Activated naive CD8-positive, alpha-beta T cell (primary cell): ENCODE measurements around the gene PIWIL4.

Experiments used
- H3K27ac Mint-ChIP-seq: one replicate; pipeline ENCODE4 v1.8.0; 2021; ENCODE audit warnings: mixed read lengths
- H3K27me3 Mint-ChIP-seq: one replicate; pipeline ENCODE4 v1.8.0; 2021; ENCODE audit warnings: mixed read lengths
- H3K36me3 Mint-ChIP-seq: one replicate; pipeline ENCODE4 v1.8.0; 2021; ENCODE audit warnings: mixed read lengths
- H3K4me1 Mint-ChIP-seq: one replicate; pipeline ENCODE4 v1.8.0; 2021; ENCODE audit warnings: low read depth, mixed read lengths
- H3K4me3 Mint-ChIP-seq: one replicate; pipeline ENCODE4 v1.8.0; 2021; ENCODE audit warnings: mild to moderate bottlenecking, mixed read lengths
- H3K9me3 Mint-ChIP-seq: one replicate; pipeline ENCODE4 v1.8.0; 2021; ENCODE audit warnings: low read depth, mixed read lengths

Gene PIWIL4

DNA sequence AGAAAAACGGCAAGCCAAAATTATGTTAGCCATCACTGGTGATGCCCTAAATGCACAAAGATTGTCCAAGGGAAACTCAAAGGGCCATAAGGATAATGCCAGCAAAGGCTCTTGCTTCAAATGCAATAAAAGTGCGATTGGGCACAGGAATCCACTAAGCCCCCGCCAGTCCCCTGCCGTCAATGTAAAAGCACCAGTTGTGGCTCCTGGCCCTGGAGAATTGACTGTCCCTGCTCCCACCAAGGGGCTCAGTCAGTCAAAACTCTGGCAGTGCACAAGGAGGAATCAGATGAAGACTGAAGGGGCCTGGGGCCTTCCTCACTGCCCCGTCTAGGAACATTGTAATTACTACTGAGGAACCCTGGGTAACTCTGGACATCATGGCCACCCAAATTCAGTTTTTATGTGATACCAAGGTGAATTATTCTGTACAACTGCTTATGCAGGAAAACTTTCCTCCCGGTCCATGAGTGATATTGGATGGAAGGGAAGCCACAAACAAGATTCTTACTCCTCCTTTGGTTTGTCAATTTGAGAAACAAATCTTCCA lies 85.6 kb downstream of the PIWIL4 start:
- no peaks in the 10 kb centered on the region for H3K36me3 Mint-ChIP-seq
- no peaks in the 10 kb centered on the region for H3K4me1 Mint-ChIP-seq
- no peak overlapping the region for H3K4me3 Mint-ChIP-seq
- H3K27ac Mint-ChIP-seq, result no peak overlapping the region
- H3K9me3 Mint-ChIP-seq, result no peaks in the 10 kb centered on the region
- no peaks in the 10 kb centered on the region for H3K27me3 Mint-ChIP-seq

DNA sequence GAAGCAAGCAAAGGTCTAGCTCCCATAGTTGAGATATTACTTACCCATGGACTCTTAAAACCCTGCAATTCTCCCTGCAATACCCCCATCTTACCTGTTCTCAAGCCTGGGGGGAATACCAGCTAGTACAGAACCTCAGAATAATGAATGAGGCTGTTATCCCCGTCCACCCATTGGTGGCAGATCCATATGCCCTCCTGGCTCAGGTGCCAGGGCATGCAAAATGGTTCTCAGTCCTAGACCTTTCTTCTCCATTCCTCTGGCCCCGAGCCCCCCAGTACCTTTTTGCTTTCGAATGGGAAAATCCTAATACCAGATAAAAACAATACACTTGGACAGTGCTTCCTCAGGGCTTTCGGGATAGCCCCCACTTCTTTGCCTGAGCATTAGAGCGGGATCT lies 86.4 kb downstream of the PIWIL4 start:
- Mint-ChIP-seq H3K4me1 (no peaks in the 10 kb centered on the region), H3K36me3 (no peaks in the 10 kb centered on the region), H3K4me3 (no peak overlapping the region), H3K27me3 (no peaks in the 10 kb centered on the region), H3K27ac (no peak overlapping the region), H3K9me3 (no peaks in the 10 kb centered on the region)

DNA sequence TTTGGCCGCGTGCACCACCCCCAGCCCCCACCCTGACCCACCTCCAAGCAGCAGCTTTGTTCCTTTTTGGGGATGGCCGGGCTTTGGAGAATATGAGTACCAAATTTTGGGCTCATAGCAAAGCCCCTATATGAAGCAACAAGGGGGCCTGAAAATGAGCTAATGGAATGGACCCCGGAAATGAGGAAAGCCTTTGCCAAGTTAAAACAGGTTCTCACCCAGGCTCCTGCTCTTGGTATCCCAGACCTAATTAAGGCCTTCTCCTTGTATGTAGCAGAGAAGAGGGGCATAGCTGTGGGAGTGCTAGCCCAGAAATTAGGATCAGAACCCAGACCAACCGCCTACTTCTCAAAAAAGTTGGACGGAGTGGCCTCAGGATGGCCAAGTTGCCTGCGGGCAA lies 87.0 kb downstream of the PIWIL4 start:
- Mint-ChIP-seq H3K36me3 (no peaks in the 10 kb centered on the region), H3K4me3 (no peak overlapping the region), H3K4me1 (no peaks in the 10 kb centered on the region), H3K27me3 (peaks cover 2% of the 10 kb centered on the region), H3K9me3 (no peaks in the 10 kb centered on the region), H3K27ac (no peak overlapping the region)

DNA sequence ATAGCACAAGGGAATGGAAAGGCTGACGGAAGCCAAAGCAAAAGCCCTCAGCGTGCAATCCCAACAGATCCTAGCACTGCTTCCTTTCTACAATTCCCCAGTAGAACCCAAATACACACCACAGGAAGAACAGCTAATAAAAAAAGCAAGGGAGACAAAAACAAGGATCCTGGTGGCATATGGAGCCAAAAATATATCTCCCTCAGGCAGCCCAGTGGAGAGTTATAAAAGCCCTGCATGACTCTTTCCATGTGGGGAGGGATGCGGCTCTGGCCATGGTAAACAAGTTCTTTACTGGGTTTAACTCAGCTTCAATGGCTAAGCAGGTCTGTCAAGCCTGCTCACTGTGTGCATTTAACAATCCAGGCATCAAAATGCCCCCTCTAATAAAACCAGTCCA lies 88.1 kb downstream of the PIWIL4 start:
- H3K27ac Mint-ChIP-seq, result no peak overlapping the region
- H3K4me3 Mint-ChIP-seq, result no peak overlapping the region
- H3K27me3 Mint-ChIP-seq, result peaks cover 2% of the 10 kb centered on the region
- no peaks in the 10 kb centered on the region for H3K36me3 Mint-ChIP-seq
- H3K9me3 Mint-ChIP-seq, result no peaks in the 10 kb centered on the region
- H3K4me1 Mint-ChIP-seq, result no peaks in the 10 kb centered on the region

DNA sequence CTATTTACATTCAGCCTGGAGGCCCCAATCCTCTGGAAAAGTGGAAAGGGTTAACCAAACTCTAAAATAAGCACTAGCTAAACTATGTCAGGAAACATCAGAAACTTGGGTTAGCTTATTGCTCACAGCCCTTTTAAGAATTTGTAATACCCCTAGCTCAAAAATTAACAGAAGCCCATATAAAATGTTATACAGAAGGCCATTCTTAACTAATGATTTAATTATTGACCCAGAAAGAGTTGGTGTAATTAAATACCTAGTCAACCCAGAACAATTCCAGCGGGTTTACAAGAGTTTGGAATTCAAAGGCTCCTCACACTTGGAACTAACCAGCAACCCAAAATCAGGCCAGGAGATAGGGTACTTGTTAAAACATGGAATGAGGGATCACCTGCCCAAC lies 88.8 kb downstream of the PIWIL4 start:
- Mint-ChIP-seq H3K36me3 (no peaks in the 10 kb centered on the region), H3K27ac (no peak overlapping the region), H3K27me3 (peaks cover 2% of the 10 kb centered on the region), H3K9me3 (no peaks in the 10 kb centered on the region), H3K4me3 (no peak overlapping the region), H3K4me1 (no peaks in the 10 kb centered on the region)

DNA sequence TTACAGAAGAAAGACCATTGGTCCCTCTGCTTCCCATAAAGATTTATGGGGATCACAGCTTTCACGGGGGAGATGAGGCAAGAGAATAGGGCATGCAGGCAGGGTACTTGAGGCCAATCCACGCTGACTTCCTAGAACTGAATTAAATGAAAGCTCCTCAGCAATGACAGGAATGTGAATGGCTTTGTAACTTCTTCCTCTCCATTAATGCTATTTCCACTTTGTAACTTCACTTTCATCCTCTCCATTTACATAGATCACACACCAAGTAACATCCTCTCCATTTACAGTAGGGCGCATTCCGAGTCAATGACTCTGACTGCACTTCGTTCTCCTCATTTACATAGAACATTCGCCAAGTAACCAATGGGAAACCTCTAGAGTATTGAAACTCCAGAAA lies 89.8 kb downstream of the PIWIL4 start:
- H3K9me3 Mint-ChIP-seq, result no peaks in the 10 kb centered on the region
- H3K4me3 Mint-ChIP-seq, result no peak overlapping the region
- H3K36me3 Mint-ChIP-seq, result no peaks in the 10 kb centered on the region
- H3K4me1 Mint-ChIP-seq, result peaks cover 5% of the 10 kb centered on the region
- H3K27me3 Mint-ChIP-seq, result peaks cover 5% of the 10 kb centered on the region
- H3K27ac Mint-ChIP-seq, result no peak overlapping the region

DNA sequence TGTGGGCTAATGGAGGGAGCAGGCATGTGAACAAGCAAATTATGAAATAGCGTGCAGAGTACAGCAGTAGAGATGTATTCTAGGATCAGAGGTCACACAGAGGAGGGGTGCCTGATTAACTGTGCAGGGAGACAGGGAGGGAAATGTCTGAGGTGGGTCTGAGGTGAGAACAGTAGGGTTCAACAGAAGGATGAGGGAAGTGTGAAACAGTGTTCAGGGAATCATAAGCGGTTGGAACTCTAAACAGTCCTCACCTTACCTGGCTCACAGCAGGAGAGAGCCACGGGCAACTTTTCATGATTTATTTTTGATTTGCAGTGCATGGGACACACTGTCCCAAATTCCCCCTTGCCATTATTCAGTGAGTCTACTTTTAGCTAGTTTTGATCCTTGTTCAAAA lies 90.5 kb downstream of the PIWIL4 start:
- Mint-ChIP-seq H3K4me1 (peaks cover 5% of the 10 kb centered on the region), H3K4me3 (no peak overlapping the region), H3K27me3 (peaks cover 5% of the 10 kb centered on the region), H3K27ac (no peak overlapping the region), H3K36me3 (no peaks in the 10 kb centered on the region), H3K9me3 (no peaks in the 10 kb centered on the region)

DNA sequence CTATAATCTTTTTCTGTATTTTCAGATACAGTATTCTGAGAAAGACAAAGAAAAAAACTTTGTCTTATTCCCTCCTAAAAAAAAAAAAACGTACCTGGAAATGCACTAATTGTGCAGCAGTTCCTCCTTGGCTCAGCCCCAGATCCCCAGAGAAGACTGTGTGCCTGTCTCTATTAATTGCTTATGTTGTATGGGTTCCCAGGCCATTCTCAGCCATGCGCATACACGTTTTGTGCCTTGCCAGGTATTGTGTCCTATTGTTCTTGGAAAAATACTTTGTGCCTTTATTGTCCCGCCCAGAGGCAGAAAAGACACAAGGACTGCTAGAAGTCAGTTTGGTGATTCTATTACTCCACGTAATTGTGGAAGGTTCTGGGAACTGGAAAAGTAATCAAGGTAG lies 91.2 kb downstream of the PIWIL4 start:
- H3K36me3 Mint-ChIP-seq, result no peaks in the 10 kb centered on the region
- H3K4me3 Mint-ChIP-seq, result no peak overlapping the region
- H3K27me3 Mint-ChIP-seq, result peaks cover 5% of the 10 kb centered on the region
- no peaks in the 10 kb centered on the region for H3K9me3 Mint-ChIP-seq
- H3K27ac Mint-ChIP-seq, result no peak overlapping the region
- peaks cover 5% of the 10 kb centered on the region for H3K4me1 Mint-ChIP-seq

DNA sequence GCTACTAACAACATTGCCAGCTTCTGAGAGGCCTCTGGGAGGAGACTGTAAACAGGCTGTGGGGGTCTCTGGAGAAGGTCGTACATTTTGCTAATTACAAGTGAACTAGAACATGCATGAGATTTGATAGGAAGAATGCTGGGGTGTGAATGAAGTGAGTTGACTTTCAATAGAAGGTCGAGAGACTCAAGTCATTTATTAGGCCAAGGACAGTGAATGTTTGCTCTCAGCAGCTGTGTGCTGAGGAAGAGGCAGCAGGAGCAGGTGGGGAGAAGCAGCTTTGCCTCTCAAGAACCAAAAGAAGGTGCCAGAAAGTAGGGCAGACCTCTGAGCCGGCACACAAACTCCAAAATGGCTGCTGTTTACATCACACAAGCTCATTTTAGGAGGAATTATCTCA lies 91.7 kb downstream of the PIWIL4 start:
- H3K4me3 Mint-ChIP-seq, result no peak overlapping the region
- H3K4me1 Mint-ChIP-seq, result peaks cover 5% of the 10 kb centered on the region
- no peak overlapping the region for H3K27ac Mint-ChIP-seq
- no peaks in the 10 kb centered on the region for H3K9me3 Mint-ChIP-seq
- H3K36me3 Mint-ChIP-seq, result no peaks in the 10 kb centered on the region
- peaks cover 5% of the 10 kb centered on the region for H3K27me3 Mint-ChIP-seq

DNA sequence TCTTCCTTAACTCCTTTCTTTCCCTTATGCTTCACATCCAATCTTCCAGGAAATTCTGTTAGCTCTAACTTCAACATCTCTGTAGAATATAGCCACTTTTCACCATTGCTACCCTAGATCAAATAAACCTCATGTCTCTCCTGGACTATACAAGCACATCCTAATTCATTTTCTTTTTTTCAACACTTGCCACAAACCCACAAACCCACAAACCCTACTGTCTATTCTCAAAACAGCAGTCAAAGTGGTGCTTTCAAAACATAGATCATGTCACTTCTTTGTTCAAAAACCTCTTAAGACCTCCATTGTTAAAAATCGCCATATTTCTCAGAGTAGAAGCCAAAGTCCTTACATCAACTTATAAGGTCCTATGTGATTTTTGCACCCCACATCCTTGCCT lies 94.3 kb downstream of the PIWIL4 start:
- no peak overlapping the region for H3K27ac Mint-ChIP-seq
- peaks cover 5% of the 10 kb centered on the region for H3K4me1 Mint-ChIP-seq
- no peaks in the 10 kb centered on the region for H3K36me3 Mint-ChIP-seq
- no peaks in the 10 kb centered on the region for H3K9me3 Mint-ChIP-seq
- no peak overlapping the region for H3K4me3 Mint-ChIP-seq
- peaks cover 7% of the 10 kb centered on the region for H3K27me3 Mint-ChIP-seq

DNA sequence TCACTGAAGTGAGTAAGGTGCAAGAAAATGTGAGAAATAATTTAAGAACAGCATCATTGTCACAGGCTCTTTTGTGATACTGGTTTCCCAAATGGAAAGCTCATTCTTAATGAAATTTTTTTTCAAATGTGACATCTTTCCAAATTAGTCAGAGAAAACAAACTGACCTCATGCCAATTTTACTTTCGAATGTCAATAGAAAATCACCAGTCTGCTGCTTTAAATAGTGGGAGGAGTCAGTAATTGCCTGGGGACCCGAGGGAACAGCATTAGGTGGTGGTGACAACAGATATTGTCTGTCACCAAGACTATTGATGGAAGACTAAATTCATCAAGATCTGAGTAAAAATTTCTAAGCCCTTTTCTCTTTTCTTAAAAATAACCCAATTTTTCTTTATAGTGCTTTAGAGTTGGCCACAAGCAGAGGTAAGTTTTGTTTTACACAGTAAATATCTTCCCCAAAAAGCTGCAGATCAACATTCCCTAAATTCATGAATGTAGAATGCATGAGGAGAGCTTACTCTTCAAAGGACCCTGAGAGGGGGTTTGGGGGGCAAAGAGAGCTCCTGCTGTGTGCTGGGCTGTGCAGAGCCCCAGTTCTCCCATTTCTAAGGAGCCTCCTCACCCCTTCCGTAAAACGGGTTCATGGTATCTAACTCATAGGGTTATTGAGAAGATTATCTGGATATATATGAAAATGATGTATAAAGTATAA lies 95.1 kb downstream of the PIWIL4 start:
- peaks cover 7% of the 10 kb centered on the region for H3K27me3 Mint-ChIP-seq
- H3K27ac Mint-ChIP-seq, result no peak overlapping the region
- peaks cover 5% of the 10 kb centered on the region for H3K4me1 Mint-ChIP-seq
- no peaks in the 10 kb centered on the region for H3K36me3 Mint-ChIP-seq
- H3K9me3 Mint-ChIP-seq, result no peaks in the 10 kb centered on the region
- H3K4me3 Mint-ChIP-seq, result no peak overlapping the region

DNA sequence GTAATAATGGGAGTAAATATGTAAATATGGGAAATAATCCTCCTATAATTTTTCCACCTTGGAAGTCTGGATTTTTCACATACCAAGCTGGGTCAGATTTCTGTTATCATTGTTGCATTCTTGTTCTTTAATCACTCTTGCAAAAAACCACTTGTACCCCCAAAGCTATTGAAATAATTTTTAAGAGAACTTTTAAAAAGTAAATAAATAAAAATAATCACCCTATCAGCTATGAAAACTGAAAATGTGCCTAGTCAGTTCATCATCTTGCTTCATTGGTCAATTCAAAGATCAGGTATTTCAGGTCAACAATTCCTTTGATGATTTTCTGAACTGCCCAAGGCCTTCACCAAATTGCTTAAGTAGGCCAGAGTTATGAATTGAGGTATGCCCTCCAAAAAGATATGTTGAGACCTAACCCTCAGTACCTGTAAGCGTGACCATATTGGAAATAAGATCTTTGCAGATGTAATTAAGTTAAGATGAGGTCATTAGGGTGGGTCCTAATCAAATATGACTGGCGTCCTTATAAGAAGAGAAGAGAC lies 95.8 kb downstream of the PIWIL4 start:
- Mint-ChIP-seq H3K4me1 (peaks cover 5% of the 10 kb centered on the region), H3K27ac (no peak overlapping the region), H3K27me3 (peaks cover 7% of the 10 kb centered on the region), H3K36me3 (no peaks in the 10 kb centered on the region), H3K4me3 (no peak overlapping the region), H3K9me3 (no peaks in the 10 kb centered on the region)

DNA sequence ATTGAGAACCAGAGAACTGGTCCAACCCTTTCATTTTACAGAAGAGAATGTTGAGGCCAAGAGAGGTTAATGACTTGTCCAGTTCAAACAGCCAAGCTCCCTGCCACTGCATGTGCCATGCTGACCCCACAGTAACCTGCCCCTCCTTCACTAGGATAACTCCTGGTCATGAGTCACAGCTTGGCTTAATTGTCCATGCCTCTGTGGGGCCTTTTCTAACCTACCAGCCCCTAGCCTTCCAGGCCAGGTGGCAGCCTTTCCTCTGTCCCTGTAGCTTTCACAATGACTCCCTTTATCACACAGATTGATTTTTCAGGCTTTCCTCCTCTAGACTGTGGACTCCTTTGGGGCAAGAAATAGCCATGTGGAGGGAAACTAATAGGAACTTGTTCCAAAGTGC lies 97.2 kb downstream of the PIWIL4 start:
- no peak overlapping the region for H3K4me3 Mint-ChIP-seq
- peaks cover 5% of the 10 kb centered on the region for H3K4me1 Mint-ChIP-seq
- H3K27me3 Mint-ChIP-seq, result peaks cover 5% of the 10 kb centered on the region
- no peaks in the 10 kb centered on the region for H3K36me3 Mint-ChIP-seq
- H3K9me3 Mint-ChIP-seq, result no peaks in the 10 kb centered on the region
- H3K27ac Mint-ChIP-seq, result no peak overlapping the region

DNA sequence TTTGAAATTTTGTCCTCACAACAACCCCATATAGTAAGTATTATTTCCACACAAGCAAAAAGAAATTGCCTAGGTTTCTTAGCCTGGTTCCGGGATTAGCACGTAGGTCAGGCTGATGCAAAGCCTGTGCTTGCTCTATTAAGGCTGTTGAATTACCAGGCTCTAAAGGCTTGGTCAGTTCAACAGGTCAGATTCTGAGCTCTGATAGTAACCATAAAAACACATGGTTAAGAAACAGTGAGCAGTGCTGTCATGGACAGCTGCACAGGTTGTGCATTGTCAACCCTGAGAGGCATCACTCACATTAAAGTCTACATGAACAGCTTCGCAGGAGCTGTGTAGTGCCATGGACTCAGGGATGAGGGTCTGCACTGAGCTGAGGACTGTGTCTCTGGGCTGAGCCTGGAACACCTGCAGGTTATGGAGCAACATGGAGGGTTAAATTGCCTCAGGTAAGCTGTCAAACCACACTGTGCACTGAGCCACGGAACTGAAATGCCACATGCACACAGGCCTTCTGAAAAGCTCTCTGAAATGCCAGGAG lies 98.0 kb downstream of the PIWIL4 start:
- peaks cover 5% of the 10 kb centered on the region for H3K4me1 Mint-ChIP-seq
- H3K36me3 Mint-ChIP-seq, result no peaks in the 10 kb centered on the region
- H3K9me3 Mint-ChIP-seq, result no peaks in the 10 kb centered on the region
- no peak overlapping the region for H3K27ac Mint-ChIP-seq
- peaks cover 5% of the 10 kb centered on the region for H3K27me3 Mint-ChIP-seq
- no peak overlapping the region for H3K4me3 Mint-ChIP-seq

DNA sequence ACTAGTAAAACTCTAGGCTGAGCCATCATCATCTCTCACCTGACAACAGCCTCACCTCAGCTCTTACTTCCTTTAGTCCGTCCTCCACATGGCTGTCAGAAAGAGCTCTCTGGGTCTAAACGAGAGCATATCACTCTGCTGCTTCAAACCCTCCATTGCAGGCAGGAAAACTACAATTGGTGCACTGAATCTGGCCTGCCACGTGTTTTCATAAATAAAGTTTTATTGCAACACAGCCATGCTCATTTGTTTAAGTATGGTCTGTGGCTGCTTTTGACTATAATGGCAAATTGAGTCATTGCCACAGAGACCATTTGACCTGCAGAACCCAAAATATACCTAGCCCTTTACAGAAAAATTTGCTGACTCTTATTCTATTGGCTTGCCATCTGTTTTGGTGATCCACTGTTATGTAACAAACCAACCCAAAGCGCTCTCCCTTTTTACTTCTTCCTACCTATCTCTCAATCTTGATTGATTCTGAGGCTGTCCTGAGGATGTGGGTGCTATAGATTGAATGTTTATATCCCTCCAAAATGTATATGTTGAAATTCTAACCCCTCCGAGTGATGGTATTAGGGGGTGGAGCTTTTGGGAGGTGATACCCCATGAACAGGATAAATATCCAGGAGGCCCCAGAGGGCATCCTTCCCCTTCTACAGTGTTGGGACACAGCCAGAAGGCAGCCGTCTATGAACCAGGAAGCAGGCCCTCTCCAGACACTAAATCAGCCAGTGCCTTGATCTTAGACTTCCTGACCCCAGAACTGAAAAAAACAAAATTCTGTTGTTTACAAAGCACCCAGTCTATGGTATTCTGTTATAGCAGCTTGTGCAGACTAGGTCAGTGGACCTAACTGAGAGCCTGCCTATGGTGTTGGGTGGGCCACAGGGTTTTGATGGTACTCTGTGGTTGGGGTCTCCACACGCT lies 99.9 kb downstream of the PIWIL4 start:
- Mint-ChIP-seq H3K9me3 (no peaks in the 10 kb centered on the region), H3K27ac (no peak overlapping the region), H3K36me3 (no peaks in the 10 kb centered on the region), H3K4me3 (no peak overlapping the region), H3K27me3 (peaks cover 2% of the 10 kb centered on the region), H3K4me1 (no peaks in the 10 kb centered on the region)
